NCI-H1092 (cell line): ENCODE measurements around the gene PDZD8.

Source experiments
- DNase-seq: peaks from one replicate; lab custom pipeline; 2025; lab: John Stamatoyannopoulos, UW

The PDZD8 gene, protein sequence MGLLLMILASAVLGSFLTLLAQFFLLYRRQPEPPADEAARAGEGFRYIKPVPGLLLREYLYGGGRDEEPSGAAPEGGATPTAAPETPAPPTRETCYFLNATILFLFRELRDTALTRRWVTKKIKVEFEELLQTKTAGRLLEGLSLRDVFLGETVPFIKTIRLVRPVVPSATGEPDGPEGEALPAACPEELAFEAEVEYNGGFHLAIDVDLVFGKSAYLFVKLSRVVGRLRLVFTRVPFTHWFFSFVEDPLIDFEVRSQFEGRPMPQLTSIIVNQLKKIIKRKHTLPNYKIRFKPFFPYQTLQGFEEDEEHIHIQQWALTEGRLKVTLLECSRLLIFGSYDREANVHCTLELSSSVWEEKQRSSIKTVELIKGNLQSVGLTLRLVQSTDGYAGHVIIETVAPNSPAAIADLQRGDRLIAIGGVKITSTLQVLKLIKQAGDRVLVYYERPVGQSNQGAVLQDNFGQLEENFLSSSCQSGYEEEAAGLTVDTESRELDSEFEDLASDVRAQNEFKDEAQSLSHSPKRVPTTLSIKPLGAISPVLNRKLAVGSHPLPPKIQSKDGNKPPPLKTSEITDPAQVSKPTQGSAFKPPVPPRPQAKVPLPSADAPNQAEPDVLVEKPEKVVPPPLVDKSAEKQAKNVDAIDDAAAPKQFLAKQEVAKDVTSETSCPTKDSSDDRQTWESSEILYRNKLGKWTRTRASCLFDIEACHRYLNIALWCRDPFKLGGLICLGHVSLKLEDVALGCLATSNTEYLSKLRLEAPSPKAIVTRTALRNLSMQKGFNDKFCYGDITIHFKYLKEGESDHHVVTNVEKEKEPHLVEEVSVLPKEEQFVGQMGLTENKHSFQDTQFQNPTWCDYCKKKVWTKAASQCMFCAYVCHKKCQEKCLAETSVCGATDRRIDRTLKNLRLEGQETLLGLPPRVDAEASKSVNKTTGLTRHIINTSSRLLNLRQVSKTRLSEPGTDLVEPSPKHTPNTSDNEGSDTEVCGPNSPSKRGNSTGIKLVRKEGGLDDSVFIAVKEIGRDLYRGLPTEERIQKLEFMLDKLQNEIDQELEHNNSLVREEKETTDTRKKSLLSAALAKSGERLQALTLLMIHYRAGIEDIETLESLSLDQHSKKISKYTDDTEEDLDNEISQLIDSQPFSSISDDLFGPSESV

DNA sequence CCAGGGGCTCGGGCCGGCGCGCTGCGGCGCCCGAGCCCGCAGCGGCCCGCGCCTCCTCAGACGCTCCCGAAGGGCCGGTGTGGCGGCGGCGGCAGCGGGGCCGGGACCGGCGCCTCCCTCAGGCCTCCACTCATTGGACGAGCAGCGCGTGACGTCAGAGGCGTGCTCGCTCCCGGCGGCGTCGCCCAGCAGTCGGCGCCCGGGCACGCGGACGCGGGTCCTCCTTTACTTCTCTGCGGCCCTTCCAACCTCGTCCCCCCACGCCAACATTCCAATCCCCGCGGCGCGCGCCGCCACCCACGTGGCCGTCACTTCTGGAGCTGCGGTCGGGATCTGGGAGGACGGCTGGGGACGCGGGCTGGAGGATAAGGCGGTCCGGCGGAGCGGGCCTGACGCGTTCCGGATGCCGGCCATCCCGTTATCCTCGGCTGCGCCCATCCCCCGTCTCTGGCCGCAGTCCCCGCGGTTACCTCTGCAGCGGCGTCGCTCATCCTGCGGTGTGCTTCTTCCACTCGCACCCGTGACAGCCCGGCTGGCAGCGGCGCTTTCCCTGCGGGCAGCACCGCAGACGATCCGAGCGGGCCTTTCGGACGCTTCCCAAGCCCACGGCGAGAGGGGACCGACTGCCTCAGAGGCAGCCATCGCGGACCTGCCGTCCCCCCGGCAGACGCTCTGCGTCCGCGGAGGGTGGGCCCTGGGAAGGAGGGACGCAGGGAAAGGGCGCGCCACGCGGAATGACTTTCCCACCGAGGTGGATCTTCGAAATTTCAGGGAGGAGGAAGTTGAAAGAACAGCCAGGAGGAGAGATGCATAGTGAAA lies at the start of gene PDZD8:
Gene PDZD8, minus strand, starts transcription at position 81 of the 819 bp plus-strand sequence. CDS start 213 bp downstream, outside the sequence.
- peak; percentile 79 for DNase-seq

DNA sequence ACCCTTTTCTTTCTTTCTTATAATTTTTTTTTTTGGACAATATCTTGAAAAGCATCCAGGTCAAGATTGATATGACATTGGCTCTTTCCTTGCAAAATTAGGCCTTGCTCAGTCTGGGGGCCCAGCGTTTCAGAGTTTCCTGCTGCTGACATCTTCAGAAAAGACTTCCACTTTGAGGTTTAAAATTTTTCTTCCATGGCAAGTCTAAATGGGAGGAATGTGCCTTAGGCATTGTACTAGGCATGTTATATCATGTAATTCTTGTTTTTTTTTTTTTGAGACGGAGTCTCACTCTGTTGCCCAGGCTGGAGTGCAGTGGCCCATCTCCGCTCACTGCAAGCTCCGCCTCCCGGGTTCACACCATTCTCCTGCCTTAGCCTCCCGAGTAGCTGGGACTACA lies 48.9 kb upstream of the PDZD8 start:
- no peak for DNase-seq

DNA sequence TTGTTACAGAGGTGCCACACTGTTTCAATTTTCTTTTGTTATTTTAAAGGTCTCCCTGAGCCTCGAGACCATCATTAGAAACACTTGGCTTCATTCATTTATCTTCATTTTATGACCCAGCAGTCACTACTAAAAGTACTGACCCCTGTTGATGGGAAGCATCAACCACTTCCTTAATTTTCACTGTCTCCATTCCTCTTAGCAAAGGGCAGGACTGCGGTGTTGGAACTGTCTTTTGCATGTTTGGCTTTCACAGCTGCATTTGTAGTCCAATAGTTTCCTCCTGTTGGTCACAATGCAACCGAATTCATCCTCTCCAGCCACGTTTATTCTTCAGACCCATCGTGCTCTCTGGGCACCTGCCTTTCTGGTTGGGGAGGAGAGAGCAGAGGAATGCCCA lies 46.7 kb upstream of the PDZD8 start:
- no peak for DNase-seq

DNA sequence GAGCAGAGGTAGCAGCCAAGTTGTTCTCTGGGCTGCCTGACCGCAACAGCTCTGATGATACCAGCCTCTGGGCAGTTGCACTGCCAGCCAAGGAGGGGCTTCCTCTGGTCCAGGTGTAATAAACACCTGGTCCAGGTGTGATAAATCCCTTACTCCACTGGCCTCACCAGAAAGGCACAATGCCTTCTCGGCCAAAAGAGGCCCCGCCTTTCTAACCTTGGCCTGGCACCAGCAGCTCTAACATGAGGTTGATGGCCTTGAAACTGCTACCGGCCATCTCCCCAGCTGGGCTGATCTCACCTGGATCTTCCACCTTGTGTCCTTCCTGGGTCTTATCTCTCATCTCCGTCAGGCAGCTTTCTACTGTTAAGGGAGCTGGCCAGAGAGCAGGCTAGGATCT lies 45.5 kb upstream of the PDZD8 start:
- no peak for DNase-seq

DNA sequence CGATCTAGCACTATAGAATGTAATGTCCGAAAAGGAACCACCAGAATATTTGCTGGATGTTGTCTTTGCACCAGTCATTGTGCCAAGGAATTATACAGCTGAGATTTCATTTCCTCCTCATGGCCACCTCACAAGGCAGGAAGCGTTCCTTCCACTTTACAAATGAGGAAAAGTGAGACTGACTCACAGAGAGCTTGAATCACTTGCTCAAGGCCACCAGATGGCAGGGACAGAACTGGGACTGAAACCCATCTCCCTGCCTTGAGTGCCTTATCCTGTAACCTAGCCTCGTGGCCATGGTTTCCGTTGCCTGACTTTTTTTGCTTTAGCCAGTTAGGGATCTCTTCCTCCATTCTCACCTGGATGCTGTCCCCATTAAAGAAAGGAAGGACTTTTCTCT lies 44.7 kb upstream of the PDZD8 start:
- no peak for DNase-seq

DNA sequence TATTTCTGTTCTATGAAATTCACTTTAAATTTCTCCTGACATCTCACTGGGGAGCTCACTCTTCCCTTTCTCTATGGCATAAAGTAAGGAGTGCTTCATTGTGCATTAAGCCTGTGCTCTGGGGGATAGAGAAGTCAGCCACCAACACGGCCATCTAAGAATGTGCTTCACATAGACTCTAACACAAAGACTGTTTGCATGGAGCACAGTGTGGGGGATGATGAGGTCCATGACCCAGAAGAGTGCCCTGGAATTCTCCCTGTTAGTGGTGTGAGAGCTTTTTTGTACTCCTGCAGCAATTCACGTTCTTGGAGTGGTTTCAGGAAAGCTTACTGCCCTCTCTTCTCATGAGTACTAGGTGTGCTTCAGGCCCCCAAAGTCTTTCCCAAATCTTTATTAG lies 43.9 kb upstream of the PDZD8 start:
- DNase-seq = no peak

DNA sequence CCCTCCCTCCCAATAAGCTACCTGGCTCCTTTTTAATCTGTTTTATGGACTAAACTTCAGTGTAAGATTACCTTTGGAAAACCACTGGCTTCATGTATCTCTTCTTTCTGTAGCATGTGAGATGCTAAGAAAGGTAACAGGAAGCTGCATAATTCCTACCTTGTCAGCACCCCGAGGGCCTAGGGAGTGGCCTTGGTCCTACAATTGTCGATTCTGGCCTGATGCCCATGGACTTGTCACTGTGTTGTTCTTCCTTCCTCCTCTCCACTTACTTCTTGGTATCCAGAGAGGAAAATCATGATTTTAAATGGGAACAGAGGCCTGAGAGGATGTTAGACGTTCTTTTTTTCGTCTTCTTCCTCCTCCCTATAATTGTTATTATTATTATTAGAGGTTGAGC lies 42.9 kb upstream of the PDZD8 start:
- DNase-seq = no peak

DNA sequence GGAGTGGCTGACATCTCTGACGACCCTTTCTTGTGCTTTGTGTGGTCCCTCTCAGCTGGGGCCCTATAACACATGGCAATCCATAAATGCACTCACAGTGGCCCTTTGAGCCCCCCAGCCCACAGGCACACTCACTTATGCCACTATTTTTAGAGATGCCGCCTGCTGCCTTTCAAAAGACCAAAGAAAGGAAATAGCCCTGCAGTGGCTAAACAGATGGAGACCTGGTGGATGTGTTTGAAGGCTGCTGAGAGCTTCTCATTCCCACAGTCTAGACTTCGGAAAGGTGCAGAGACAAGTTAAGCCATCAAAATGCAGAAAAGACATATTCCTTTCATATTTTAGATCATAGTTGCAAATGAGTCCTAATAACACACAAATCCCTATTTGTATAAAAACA lies 42.0 kb upstream of the PDZD8 start:
- DNase-seq = no peak

DNA sequence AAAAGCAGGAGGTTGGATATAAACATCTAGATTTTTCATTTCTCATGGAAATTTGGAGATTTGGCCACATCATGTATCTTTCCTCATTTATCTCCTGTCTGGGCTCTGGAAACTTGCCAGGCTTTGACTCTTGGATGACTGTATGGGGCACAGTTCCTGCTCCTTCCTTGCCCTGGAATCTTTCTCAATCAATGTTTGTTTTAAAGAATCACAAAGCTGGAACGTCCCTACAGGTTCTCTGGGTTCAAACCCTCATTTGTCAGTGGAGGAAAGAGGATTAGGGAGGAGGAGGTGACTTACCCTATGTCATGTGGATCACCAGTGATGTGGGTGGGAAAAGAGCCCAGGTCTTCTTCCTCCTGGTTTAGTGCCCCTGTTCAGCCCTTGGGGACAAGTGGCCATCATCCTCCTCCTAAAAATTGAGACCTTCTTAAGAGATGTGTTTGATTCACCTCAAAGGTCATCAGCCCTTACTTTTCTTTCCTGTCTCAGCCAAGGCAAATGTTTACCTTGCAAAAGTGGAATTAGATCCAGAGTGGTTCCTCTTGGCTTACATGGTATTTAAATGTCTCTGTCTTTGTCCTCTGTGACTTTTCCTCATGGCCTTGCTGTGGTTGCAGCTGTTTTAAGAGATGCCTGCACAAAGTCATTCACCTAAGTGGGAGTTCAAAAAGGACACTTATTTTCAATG lies 38.8 kb upstream of the PDZD8 start:
- no peak for DNase-seq

DNA sequence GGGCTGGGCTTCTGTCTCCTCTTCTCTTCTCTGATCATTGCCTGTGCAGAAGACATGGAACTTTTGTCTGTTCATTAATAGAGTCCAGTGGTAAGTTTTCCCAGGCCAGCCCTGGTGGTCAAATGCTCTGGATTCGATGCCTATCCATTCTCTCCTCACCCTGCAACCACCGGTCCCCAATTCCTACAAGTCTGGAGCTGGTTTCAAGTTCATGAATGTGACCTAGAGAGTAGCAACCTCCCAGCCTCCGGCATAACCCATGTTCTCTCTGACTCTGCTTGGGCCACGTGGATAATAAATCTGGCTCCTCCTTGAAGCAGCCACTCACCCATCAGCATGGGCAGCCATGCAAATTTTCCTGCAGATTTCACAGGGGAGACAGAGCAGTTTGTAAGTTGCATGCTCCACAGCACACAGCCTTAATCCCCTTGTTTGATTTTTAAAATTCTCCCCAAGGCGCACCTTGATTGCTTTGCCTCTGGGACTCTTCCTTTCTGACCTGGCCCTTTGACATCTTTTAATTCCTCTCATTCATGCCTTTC lies 37.3 kb upstream of the PDZD8 start:
- DNase-seq = no peak

DNA sequence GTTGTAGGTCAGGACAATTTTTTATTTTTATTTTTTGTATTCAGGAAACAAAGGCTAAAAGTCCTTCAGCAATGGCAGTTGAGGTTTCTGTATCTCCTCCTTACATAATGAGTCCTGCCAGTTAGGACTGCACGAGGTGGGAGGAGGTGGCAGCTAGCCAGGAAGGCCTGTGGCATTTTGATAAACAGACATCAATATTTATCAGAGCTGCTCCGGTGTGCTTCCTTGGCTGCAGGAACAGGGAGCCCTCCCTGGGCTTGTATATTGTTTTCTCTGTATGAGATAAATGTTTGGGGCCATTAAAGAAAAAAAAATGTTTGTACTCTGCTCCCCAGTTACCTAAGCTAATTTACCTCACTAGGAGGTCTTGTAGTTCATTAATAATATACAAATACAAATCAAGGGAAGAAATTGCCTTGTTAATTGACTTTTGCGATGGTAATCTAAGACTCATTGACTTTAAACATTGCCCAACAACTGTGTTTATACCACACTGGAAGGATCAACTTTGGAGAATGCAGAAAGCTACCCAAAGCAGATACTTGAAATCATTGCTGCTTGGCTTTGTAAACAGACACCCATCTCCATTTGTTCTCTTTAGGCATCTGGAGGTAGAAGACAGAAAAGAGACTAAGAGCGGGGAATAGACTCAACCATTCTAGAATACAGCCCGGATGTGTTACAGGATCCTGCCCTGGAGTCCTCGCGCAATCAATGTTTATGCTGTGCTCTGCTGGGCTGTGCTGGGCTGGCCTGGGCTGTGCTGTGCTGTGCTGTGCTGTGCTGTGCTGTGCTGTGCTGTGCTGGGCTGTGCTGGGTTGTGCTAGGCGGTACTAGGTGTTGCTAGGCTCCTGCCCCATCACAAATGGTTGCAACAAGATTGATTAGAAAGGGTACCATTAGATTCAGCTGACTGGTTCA lies 36.5 kb upstream of the PDZD8 start:
- no peak for DNase-seq

DNA sequence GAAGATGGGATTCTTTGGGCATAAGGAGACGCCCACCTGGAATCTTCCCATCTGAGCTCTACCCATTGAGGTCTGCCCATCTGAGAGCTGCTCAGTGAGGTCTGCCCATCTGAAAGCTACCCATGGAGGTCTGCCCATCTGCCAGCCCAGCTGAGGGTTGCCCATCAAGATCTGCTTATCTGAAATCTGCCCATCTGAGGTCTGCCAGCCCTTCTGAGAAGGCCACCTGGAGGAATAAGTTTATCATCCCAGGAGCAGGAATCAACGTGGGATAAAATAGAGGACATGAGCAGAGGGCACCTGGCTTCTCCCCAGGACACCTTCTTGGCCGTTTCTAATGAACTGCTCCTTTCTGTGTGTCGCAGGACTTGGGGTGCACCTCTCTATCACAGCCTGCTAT lies 35.3 kb upstream of the PDZD8 start:
- DNase-seq = no peak

DNA sequence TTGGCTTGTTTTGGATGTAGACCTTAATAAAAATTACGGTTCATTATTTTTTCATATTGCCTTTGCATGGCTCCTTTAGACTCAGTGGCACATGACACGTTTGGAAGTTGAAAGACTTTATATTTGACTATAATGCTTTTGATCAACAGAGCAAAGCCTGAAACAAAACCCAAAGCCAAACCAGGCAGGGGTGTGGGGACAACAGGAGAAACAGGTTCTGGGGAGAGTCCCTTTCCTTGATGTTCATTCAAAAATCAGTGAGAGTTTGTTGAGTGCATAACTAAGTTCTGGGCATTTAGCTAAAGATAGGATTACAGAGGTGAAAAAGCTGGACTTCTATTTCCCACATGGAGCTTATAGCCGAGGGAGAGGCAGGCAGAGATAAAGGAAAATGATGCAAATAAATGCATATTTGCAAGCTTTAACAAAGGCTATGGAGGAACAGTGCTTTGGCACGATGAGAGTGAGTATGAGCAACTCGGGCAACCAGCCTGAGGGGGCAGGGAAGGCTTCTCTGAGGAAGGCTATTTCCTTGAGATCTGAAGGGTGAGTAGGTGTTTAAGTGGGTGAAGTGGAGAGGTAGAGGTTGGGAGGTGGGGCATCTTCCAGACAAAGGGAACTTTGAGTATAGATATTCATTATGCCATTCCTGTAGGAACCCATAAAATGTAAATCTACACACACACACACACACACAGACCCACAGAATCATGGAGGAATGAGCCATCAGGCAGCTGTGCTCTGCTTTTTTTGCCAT lies 34.5 kb upstream of the PDZD8 start:
- DNase-seq = no peak

DNA sequence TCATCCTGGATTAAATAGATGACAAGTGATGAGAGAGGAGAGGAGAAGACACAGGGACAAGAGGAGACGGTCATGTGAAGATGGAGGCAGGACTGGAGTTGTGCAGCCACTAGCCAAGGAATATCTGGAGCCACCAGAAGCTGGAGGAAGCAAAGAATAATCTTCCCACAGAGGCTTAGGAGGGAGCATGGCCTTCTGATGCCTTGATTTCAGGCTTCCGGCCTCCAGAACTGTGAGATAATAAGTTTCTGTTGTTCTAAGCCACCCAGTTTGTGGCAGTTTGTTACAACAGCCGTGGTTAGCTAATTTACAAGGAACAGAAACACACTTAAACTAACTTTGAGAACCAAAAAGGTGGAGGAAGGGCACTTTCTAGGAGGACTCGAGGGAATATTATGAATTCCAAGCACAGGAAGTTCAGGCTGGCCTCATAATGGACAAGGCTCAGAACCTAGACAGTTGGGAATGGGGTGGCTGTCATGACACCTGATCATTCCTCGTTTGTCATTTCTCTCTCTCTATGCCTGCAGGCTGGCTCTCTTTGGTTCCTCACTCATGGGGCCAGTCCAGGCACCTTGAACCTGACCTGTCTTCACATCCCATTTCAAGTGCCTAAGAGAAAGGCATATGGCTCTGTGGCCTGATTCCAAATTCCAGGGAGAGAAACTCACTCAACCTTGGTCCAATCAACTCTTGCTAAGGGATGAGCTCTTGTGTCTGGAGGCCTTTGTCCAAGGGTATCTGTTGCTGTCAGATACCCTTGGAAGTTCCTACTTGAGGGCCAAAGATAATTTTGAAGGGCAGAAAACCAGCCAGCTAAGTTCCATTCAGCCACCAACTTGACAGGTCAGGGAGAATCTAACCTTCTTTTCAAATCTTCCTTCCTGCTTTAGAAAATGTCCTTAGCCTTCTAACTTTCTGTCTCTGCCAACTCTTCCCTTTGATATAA lies 33.5 kb upstream of the PDZD8 start:
- no peak for DNase-seq

DNA sequence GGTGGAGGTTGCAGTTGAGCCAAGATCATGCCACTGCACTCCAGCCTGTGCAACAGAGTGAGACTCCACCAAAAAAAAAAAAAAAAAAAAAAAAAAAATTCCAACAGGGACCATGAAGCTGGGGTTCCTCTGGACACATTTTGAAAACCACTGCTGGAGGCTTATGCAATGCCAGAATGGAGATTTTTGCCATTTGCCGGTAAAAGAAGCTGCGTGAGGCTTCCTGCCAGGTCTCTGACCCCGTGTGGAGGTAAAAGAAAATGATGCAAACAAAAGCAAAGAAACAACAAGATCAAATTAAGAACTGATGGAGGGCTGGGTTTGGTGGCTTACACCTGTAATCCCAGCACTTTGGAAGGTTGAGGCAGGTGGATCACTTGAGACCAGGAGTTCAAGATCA lies 30.5 kb upstream of the PDZD8 start:
- no peak for DNase-seq

DNA sequence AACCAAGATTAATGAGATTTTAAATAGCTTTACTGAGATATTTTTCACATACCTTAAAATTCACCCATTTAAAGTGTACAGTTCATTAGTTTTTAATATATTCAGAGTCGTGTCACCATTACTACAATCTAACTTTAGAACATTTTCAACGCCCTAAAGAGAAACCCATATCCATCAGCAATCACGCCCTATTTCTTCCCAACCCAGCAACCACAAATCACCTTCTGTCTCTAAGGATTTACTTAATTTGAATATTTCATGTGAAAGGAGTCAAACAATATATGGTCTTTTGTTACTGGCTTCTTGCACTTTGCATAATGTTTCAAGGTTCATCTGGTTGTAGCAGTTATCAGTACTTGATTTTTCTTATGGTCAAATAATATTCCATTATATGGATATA lies 25.1 kb upstream of the PDZD8 start:
- no peak for DNase-seq

DNA sequence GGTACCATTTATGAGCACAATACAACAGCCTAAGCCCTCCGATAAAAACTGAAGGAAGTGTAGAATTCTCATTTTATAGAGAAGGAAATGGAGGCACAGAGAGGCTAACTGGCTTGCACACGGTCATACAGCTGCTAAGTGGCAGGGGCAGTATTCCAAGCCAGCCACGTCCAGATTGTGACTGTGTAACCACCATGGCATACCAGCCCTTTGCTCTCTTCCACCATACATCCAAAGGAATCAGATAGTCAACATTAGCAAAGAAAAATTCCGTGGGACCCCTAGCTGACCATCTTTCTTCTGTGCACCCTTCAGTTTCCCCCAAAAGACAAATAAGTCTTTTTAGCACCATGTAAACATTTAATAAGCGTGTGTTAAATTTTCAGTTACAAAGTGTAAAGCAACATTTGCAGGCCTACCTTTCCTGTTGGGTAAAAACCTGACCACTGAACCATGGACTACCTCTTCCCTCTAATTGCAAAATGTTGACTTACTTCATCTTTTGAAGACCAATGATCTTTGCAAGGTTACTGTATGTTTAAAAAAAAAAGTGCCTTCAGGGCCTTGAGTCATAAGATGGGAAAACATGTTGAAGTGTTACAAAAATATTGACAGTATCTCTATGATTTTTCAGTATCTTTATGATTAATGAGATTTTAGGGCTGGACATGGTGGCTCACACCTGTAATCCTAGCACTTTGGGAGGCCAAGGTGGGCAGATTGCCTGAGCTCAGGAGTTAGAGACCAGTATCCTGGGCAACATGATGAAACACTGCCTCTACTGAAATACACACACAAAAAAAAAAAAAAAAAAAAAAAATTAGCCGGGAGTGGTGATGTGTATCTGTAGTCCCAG lies 24.3 kb upstream of the PDZD8 start:
- DNase-seq = no peak
